ENCODE measurements around the gene KRTCAP2.

DNA sequence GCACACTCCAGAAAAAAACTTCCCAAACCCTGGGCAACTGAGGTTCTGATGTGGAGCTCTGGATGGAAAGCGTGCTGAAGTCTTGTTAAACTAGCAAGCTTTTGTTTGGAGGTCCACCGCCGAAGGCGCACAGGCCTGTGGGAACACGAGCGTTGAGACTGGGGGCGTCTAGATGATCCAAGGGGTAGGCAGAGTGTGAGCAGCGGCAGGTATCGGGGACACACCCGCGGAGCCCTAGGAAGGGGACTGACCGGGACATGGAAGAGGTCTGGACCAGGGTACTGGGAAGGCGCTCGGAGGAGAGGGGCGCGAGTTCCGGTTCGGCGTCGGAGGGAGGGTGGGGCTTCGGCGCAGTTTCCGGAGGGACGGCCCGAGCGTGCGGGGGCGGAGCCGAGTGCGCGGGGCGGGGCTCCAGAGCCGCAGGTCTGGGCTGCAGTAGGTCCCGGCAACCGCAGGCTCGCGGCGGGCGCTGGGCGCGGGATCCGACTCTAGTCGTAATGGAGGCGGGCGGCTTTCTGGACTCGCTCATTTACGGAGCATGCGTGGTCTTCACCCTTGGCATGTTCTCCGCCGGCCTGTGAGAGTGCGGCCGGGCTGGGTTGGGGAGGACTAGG lies 37.6 kb downstream of the KRTCAP2 start, which contains the start of gene SLC50A1:
- TF ChIP-seq, protein P1, sequence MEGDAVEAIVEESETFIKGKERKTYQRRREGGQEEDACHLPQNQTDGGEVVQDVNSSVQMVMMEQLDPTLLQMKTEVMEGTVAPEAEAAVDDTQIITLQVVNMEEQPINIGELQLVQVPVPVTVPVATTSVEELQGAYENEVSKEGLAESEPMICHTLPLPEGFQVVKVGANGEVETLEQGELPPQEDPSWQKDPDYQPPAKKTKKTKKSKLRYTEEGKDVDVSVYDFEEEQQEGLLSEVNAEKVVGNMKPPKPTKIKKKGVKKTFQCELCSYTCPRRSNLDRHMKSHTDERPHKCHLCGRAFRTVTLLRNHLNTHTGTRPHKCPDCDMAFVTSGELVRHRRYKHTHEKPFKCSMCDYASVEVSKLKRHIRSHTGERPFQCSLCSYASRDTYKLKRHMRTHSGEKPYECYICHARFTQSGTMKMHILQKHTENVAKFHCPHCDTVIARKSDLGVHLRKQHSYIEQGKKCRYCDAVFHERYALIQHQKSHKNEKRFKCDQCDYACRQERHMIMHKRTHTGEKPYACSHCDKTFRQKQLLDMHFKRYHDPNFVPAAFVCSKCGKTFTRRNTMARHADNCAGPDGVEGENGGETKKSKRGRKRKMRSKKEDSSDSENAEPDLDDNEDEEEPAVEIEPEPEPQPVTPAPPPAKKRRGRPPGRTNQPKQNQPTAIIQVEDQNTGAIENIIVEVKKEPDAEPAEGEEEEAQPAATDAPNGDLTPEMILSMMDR (conservative IDR thresholded peaks at IDR 0.05) = 0 out of 2 replicates have a peak, but pooled peaks have one; percentile 15
- TF ChIP-seq EZH2 (IDR thresholded peaks at IDR 0.05; ENCODE audit: low read depth) = no peak

Measured in PC-9 (cell line).